GM12878 (cell line): ENCODE data around the gene POU5F1. TPM values are rescaled to one million over a fixed set of nuclear protein-coding genes. Genes with fewer than 3 reads are reported as not detected.

Experiments used
- CEBPZ ChIP-seq: fragments of 150-350 bp; IDR thresholded peaks from 2 replicates; pipeline ENCODE4 v1.6.1; 2016; ENCODE audit warnings: low read depth, low read length
- E2F4 ChIP-seq: IDR thresholded peaks from 2 replicates; pipeline ENCODE4 v1.6.1; 2012; ENCODE audit warnings: low read depth, low read length, improper control_type of control experiment
- E2F8 ChIP-seq: fragments of 450-650 bp; IDR thresholded peaks from 2 replicates; pipeline ENCODE4 v1.6.1; 2018; ENCODE audit warnings: mild to moderate bottlenecking, low read depth, moderate library complexity; ENCODE audit not compliant: partially characterized antibody
- ESRRA ChIP-seq: IDR thresholded peaks from 2 replicates; pipeline ENCODE4 v1.6.1; 2012; ENCODE audit warnings: mild to moderate bottlenecking, low read length, improper control_type of control experiment
- FOXK2 ChIP-seq: fragments of 450-650 bp; IDR thresholded peaks from 2 replicates; pipeline ENCODE4 v1.6.1; 2017; ENCODE audit warnings: mild to moderate bottlenecking, moderate library complexity
- HDAC6 ChIP-seq: fragments of 200-600 bp; sonication (generic); IDR thresholded peaks from one replicate; pipeline ENCODE4 v1.8.0; 2017; ENCODE audit warnings: antibody characterized with exemption; ENCODE audit not compliant: unreplicated experiment
- IKZF2 ChIP-seq, 2 experiments: fragments of 450-650 bp; IDR thresholded peaks; 2 replicates each; pipeline ENCODE4 v1.6.1; 2017; ENCODE audit warnings: mild to moderate bottlenecking in 2 of 2, moderate library complexity in 2 of 2
- MEF2B ChIP-seq: fragments of 450-650 bp; IDR thresholded peaks from 2 replicates; pipeline ENCODE4 v1.6.1; 2018; ENCODE audit warnings: mild to moderate bottlenecking, moderate library complexity; ENCODE audit not compliant: partially characterized antibody, poor library complexity, severe bottlenecking
- MTA2 ChIP-seq: fragments of 450-650 bp; IDR thresholded peaks from 2 replicates; pipeline ENCODE4 v1.6.1; 2016; ENCODE audit warnings: low read depth, mild to moderate bottlenecking, moderate library complexity
- MTA3 ChIP-seq: IDR thresholded peaks from 2 replicates; pipeline ENCODE4 v1.6.1; 2012; ENCODE audit warnings: low read length, inconsistent platforms, borderline replicate concordance
- NRF1 ChIP-seq: conservative IDR thresholded peaks from 2 replicates; pipeline ENCODE4 v1.6.1; 2011; ENCODE audit warnings: mild to moderate bottlenecking, low read depth, low read length, improper control_type of control experiment
- PAX8 ChIP-seq: fragments of 450-650 bp; IDR thresholded peaks from 2 replicates; pipeline ENCODE4 v1.6.1; 2017; ENCODE audit warnings: mild to moderate bottlenecking, moderate library complexity
- SMAD1 ChIP-seq: fragments of 450-650 bp; IDR thresholded peaks from 2 replicates; pipeline ENCODE4 v1.6.1; 2018; ENCODE audit warnings: mild to moderate bottlenecking, low read depth; ENCODE audit not compliant: partially characterized antibody
- STAT1 ChIP-seq: fragments of 450-650 bp; conservative IDR thresholded peaks from 2 replicates; pipeline ENCODE4 v1.6.1; 2014; ENCODE audit warnings: antibody characterized with exemption, mild to moderate bottlenecking
- TBL1XR1 ChIP-seq: IDR thresholded peaks from 2 replicates; pipeline ENCODE4 v1.6.1; 2012; ENCODE audit warnings: low read depth, low read length, improper control_type of control experiment
- TCF12 ChIP-seq: IDR thresholded peaks from 2 replicates; pipeline ENCODE4 v1.6.1; 2011; ENCODE audit warnings: low read depth, mild to moderate bottlenecking, low read length
- ZBTB4 ChIP-seq: fragments of 450-650 bp; formaldehyde crosslinking; IDR thresholded peaks from 2 replicates; pipeline ENCODE4 v1.4.0; 2022; ENCODE audit warnings: mild to moderate bottlenecking, moderate library complexity
- ZNF217 ChIP-seq: fragments of 450-650 bp; IDR thresholded peaks from 2 replicates; pipeline ENCODE4 v1.6.1; 2017; ENCODE audit warnings: antibody characterized with exemption, mild to moderate bottlenecking
- ZZZ3 ChIP-seq: IDR thresholded peaks from 2 replicates; pipeline ENCODE4 v1.6.1; 2011; ENCODE audit warnings: low read depth; ENCODE audit not compliant: control insufficient read depth, insufficient read length
- polyA plus RNA-seq, 11 experiments: library from polyadenylated mRNA; depleted of rRNA in 4 of 11; unstranded in 6 of 11; stranded (reverse) in 5 of 11; fragments of >200 nt; fragmentation: Nextera tagmentation in 4 of 11; fragmentation: Illumina TruSeq in 1 of 11; extraction: Ambion mirVana in 4 of 11; extraction: Trizol in 1 of 11; gene quantifications; 1 replicate in 1 of 11; 2 replicates in 10 of 11; pipeline versions ENCODE4 v1.2.1 to v1.2.3, GENCODE V29; 2011 to 2016; ENCODE audit warnings: inconsistent platforms in 2 of 11, missing spikeins in 2 of 11, low read depth in 1 of 11
- total RNA-seq, 4 experiments: library from RNA; depleted of rRNA in 3 of 4; stranded (reverse); fragments of >200 nt in 3 of 4; fragmentation: Illumina TruSeq in 1 of 4; extraction: Trizol in 1 of 4; gene quantifications; 2 replicates each; pipeline versions ENCODE4 v1.2.1 to v1.2.3, GENCODE V29; 2013 to 2021

Gene POU5F1
- total and polyA plus RNA-seq, 10 of the 15 experiments (the other 5 are each of a cell fraction or from before 2014, with no cell fraction given), result 1.4 to 5.5 (median 3.2) TPM

- TF ChIP-seq MTA2 (no peak), STAT1 (0 out of 2 replicates have a peak, but pooled peaks have one; percentile 25), PAX8 (no peak), FOXK2 (no peak), TBL1XR1 (no peak), IKZF2 (IDR thresholded peaks at IDR 0.05) (peak; percentile 83 to 86), ZBTB4 (no peak), E2F4 (peak; percentile 94), TCF12 (no peak), HDAC6 (no peak), MTA3 (no peak), NRF1 (peak; percentile 84), ZZZ3 (no peak), SMAD1 (no peak), MEF2B (no peak), E2F8 (peak; percentile 94), ZNF217 (no peak), ESRRA (no peak), CEBPZ (peak; percentile 84)
Measured at GRCh38 chr6:31158140-31158862, 12.2 kb downstream of the POU5F1 start, which contains the start of gene TCF19 (continued).
